ENCODE results near the gene B4GALT2. TPM values are rescaled to one million over a fixed set of nuclear protein-coding genes. Genes with fewer than 3 reads are reported as not detected.

Gene B4GALT2
- total and polyA plus RNA-seq, 8 donors: 33.2 to 58.9 (median 43.5) TPM

DNA sequence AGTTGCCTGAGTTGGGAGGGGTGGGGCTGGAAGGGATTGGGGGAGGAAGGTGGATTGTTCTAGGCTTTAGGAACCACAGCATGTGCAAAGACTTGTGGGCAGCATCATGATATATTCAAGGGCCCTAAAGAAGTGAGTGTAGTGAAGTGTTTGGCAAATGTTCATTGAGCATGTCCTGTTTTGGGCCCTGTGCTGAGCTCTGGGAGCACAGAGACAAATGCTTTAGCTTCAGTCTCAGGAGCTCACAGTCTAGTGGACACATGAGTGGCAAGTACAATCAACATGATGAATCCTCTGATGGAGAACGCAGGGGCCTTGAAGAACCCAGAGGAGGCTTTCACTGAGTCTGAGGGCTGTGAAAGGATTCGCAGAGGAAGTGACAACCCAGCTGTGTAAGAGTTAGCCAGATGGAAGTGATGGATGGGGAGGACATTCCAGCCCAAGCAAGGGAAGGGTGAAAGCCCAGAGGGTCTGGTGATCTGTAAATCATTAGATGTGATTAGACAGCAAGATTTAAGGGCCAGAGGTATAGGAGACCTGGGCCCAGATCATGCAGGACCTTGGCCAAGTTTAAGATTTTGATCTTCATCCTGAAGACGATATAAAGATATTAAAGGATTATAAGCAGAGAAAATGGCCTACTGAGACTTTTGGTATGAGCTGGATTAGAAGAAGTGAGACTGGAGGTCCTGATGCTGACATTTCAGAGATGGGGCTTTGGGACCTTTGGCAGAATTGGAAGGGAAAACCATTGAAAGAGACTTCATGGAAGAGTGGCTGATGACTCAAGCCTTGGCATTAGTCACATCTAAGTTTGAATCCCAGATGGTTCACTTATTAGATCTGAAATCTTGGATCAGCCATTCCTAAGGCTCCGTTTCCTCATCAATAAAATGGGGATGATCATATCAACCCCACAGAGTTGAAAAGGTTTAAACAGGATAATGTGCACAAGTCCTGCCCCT, 27.7 kb upstream of the B4GALT2 start:
- H3K9me3 ChIP-seq: no peaks in the 10 kb centered on the region
- ATAC-seq (no peak), DNase-seq (no peak)
- H3K36me3 ChIP-seq: peaks cover 0 to 19% of the 10 kb centered on the region in 2 donors
- no peak overlapping the region for H3K4me3 ChIP-seq
- TF ChIP-seq CTCF (IDR thresholded peaks at IDR 0.05): no peak
- H3K27ac ChIP-seq: no peak overlapping the region
- H3K27me3 ChIP-seq: no peaks in the 10 kb centered on the region
- H3K4me1 ChIP-seq: peaks cover 12 to 23% of the 10 kb centered on the region in 2 donors
- intact Hi-C loops (cut with DNase I): no loop called here

- Histone ChIP-seq H3K4me1 (peaks cover 7 to 16% of the 10 kb centered on the region in 2 donors), H3K27ac (no peak overlapping the region), H3K9me3 (no peaks in the 10 kb centered on the region), H3K36me3 (peaks cover 0 to 34% of the 10 kb centered on the region in 2 donors), H3K27me3 (no peaks in the 10 kb centered on the region), H3K4me3 (no peak overlapping the region)
- no peak for ATAC-seq
- no peak for TF ChIP-seq CTCF (IDR thresholded peaks at IDR 0.05)
- intact Hi-C loops (cut with DNase I): no loop called here
- no peak for DNase-seq
Measured at GRCh38 chr1:43952731-43953346, 26.2 kb upstream of the B4GALT2 start.

GRCh38 chr1:43953361-43953760, 25.6 kb upstream of the B4GALT2 start:
- Histone ChIP-seq H3K4me3 (no peak overlapping the region), H3K4me1 (peaks cover 1 to 10% of the 10 kb centered on the region in 2 donors), H3K9me3 (no peaks in the 10 kb centered on the region), H3K27ac (no peak overlapping the region), H3K36me3 (peaks cover 0 to 39% of the 10 kb centered on the region in 2 donors), H3K27me3 (no peaks in the 10 kb centered on the region)
- TF ChIP-seq CTCF (IDR thresholded peaks at IDR 0.05): no peak
- no peak for DNase-seq
- intact Hi-C loops (cut with DNase I): no loop called here
- no peak for ATAC-seq

GRCh38 chr1:43954036-43954435, 25.0 kb upstream of the B4GALT2 start:
- ATAC-seq (no peak), DNase-seq (no peak)
- H3K9me3 ChIP-seq: no peaks in the 10 kb centered on the region
- no peak overlapping the region for H3K4me3 ChIP-seq
- H3K27ac ChIP-seq: no peak overlapping the region
- H3K4me1 ChIP-seq: peaks cover 0 to 4% of the 10 kb centered on the region in 2 donors
- H3K27me3 ChIP-seq: no peaks in the 10 kb centered on the region
- TF ChIP-seq CTCF (IDR thresholded peaks at IDR 0.05): no peak
- peaks cover 0 to 46% of the 10 kb centered on the region in 2 donors for H3K36me3 ChIP-seq
- intact Hi-C loops (cut with DNase I): no loop called here

DNA sequence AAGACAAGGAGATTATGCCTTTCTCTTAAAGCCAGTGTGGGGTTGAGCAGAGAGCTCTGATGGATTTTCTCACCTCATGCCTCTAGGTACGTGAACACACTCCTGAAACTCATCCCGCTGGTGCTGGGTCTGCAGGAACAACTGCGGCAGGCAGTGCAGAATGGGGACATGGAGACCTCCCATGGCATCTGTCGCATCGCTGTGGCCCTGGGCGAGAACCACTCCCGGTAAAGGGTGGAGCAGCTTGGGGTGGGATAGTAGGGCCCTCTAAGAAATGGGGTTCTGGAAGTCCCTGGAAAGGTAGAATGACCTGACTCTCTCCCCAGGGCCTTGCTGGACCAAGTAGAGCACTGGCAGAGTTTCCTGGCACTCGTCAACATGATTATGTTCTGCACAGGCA, 22.8 kb upstream of the B4GALT2 start:
- ATAC-seq (no peak), DNase-seq (no peak)
- Histone ChIP-seq H3K4me1 (no peaks in the 10 kb centered on the region), H3K4me3 (no peak overlapping the region), H3K9me3 (no peaks in the 10 kb centered on the region), H3K27ac (no peak overlapping the region), H3K27me3 (no peaks in the 10 kb centered on the region), H3K36me3 (peaks cover 0 to 57% of the 10 kb centered on the region in 2 donors)
- intact Hi-C loops (cut with DNase I): no loop called here
- no peak for TF ChIP-seq CTCF (IDR thresholded peaks at IDR 0.05)
